ENCODE data around the gene SLC35A4.

The SLC35A4 gene, protein sequence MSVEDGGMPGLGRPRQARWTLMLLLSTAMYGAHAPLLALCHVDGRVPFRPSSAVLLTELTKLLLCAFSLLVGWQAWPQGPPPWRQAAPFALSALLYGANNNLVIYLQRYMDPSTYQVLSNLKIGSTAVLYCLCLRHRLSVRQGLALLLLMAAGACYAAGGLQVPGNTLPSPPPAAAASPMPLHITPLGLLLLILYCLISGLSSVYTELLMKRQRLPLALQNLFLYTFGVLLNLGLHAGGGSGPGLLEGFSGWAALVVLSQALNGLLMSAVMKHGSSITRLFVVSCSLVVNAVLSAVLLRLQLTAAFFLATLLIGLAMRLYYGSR

DNA sequence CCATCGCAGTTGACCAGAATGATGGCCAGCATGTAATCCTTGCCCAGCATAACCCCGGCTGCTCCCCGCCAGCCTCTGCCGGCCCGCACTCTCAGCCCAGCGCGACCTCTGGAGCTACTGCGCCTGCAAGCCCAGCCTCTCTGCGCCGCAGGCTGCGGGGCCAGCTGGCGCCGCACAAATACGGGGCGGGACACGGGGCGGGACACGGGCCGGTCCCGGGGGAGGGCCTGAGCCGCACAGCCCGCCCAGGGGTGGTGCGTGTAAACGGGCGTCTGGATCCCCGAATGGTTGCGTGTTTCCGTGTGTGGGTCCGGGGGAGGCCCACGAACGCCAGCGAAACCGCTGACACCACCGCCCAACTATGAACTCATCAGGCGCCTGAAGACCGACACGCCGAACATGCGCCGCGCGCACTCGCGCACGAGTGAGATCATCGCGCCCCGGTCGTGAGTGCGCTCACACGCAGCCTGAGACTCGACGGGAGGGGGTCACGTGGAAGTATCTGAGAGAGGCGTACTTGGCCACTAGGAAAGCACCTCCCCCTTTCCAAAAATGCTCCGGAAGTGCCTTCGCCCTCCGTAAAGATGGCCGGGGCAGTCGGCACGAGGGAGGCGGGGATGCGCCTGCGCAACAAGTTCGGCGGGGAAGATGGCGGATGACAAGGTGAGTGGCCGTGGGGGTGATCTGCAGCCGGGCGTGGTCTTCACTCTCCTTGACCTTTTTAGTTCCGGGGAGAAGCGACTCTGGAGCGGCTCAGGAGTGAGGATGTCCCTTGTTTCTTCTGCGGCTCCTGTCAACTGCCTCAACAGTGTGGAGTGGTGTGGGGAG is at the start of gene SLC35A4, which contains the start of gene APBB3:
TSS of gene SLC35A4 (plus strand) at position 633 of the 828 bp plus-strand sequence. CDS start 2,342 bp downstream, outside the sequence.
TSS of gene APBB3 (minus strand) at position 403 of the 828 bp plus-strand sequence. CDS start at position 50, 353 bp downstream.
- DNase-seq, result peak; percentile 99

DNA sequence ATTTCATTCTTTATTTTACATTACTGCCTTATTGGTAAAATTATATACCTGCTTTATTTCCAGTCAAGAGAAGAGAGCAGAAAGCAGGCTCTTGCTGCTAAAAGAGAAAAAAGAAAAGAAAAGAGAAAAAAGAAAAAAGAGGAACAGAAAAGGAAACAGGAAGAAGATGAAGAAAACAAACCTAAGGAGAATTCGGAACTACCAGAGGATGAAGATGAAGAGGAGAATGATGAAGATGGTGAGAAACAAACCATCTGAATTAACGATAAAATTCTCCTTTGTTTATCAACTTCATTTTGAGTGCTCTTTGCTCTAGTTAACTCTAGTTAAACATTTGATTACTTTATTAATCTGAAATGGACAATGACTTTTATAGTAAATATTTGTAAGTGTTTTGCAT is 40.6 kb upstream of the SLC35A4 start:
- DNase-seq, result no peak

DNA sequence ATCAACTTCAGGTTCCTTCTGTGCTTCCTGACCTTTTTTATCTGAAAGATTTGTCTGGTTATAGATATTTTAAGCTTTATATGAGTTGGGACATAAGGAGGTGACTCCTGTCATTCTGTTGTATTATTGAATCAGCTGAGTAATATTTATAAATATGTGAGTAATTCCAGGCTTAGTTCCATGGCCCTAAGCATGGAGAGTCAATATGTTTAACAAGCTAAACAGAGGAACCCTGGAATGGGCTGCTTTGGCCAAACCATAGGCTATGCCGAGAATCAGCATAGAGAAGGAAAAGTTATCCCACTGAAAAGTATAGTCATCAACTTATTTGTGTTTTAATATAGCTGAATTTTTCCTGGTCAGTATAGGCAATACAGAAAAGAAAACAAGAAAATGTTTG is 24.4 kb upstream of the SLC35A4 start:
- no peak for DNase-seq

DNA sequence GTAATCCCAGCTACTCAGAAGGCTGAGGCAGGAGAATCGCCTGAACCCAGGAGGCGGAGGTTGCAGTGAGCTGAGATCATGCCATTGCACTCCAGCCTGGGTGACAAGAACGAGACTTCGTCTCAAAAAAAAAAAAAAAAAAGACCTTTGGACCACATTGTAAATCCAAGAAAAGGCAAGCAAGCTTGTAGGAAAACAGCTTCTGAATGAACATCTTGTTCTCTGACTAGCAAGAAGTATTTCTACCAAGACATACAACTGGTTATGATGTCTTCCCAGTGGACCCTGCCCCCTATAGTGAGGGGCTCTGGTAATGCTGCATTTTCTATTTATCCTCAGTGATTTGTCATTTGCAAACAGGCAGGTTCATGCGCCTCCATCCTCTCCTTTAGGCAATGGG is 21.7 kb upstream of the SLC35A4 start:
- no peak for DNase-seq

DNA sequence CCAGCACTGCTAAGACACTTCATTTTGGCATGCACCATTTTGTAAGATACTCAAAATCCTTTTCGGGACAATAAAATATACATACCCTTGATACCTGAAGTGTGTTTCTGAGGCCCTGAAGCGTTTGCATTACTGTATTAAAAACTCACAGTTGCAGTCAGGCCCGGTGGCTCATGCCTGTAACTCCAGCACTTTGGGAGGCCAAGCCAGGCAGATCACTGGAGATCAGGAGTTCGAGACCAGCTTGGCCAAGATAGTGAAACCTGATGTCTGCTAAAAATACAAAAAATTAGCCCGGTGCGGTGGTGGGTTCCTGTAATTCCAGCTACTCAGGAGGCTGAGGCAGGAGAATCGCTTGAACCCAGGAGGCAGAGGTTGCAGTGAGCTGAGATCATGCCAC is 19.6 kb upstream of the SLC35A4 start:
- no peak for DNase-seq

DNA sequence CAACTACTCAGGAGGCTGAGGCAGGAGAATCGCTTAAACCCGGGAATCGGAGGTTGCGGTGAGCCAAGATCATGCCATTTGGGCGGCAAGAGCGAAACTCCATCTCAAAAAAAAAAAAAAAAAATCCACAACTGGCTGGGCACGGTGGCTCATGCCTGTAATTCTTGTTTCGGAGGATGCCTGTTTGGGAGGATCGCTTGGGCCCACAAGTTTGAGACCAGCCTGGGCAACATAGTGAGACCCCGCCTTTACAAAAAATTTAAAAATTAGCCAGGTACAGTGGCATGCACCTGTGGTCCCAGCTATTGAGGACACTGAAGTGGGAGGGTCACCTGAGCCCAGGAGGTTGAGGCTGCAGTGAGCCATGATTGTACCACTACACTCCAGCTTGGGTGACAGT is 19.0 kb upstream of the SLC35A4 start:
- DNase-seq, result no peak

DNA sequence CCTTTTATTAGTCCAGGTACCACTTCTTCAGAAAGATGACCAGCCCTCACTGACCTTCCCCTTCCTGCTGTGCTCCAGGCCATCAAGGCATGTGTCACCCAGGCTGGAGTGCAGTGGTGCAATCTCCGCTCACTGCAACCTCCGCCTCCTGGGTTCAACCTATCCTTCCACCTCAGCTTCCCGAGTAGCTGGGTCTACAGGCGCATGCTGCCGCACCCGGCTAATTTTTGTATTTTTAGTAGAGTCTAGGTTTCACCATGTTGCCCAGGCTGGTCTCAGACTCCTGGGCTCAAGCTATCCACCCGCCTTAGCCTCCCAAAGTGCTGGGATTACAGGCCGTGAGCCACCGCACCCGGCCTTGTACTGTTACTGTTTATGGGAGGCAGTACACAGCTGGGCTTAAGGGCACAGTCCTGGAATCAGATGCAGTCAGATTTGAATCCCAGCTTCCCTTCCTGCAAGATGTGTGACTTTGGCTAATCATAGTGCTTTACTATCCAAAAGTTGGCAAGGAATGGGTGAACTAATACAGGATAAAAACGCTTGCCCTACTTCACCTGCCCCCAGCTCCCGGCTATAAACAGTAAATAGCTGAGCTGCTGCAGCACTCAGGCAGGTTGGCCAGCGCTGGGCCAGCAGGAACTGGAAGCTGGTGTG is 17.6 kb upstream of the SLC35A4 start:
- DNase-seq, result no peak

DNA sequence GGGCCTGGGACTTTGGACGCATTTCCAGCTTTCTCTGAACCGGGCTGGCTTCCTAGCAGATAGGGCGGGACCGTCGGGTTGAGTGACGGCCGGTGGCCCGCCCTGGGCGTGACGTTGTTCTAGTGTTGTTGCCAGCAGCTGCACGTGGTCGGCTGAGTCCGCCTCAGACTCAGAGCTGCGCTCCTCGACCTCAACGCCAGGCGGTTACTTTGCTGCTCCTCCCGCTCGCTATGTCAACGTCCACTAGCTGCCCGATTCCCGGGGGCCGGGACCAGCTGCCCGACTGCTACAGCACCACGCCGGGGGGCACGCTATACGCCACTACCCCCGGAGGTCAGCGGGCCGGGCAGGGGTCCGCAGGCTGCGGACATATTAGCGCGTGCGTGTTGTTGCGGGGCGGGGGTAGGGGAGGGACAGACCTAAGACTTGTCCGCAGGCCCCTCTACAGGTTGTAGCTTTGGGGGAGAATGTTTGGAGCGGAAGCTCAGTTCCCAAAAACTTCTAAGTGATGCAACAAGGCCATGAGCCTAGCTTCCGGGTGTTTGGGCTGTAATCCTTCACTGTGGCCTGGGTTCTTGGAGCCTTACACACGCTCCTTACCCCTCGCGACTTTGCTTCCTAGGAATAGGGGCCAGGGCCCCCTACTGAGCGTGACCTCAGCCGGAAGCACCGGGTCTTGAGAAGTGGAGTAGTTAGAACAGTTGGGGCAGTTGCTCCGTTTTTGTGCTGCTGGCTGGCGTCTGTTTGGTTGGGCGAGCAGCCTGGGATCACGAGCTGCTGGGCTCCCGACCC is 16.9 kb upstream of the SLC35A4 start, which contains the start of gene EIF4EBP3:
TSS of gene EIF4EBP3 (plus strand) at position 155 of the 792 bp plus-strand sequence. CDS start at position 231, 76 bp downstream.
- DNase-seq, result peak; percentile 93

DNA sequence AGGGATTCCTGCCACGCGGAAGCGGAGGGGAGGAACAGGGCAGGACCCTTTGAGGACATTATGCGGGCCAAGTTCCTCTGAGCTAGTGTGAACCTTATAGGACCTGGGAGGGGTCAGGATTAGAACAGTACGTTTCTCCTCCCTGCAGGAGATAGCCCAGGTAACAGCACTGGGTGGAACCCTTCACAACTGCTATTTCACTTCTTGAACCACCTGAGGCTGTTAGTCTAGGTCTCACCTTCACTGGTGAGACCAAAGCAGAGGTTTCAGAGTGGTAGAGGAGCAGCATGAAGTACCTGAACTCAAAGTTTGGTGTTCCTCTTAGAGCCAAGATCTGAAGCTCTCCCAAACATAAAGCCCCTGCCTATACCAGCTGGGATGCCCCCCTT is 16.3 kb upstream of the SLC35A4 start:
- DNase-seq, result no peak

DNA sequence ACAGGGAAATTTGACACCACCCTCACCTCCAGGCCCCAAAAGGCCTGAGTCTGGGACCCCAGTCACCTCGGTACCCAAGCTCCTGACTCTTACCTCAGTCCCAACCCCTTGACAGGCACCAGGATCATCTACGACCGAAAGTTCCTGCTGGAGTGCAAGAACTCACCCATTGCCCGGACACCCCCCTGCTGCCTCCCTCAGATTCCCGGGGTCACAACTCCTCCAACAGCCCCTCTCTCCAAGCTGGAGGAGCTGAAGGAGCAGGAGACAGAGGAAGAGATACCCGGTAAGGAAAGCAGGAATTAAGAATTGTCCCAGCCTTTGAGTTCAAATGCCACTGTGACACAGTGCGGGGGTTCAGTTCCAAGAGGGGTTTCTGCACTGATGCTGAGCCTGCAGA is 15.8 kb upstream of the SLC35A4 start:
- DNase-seq, result no peak

DNA sequence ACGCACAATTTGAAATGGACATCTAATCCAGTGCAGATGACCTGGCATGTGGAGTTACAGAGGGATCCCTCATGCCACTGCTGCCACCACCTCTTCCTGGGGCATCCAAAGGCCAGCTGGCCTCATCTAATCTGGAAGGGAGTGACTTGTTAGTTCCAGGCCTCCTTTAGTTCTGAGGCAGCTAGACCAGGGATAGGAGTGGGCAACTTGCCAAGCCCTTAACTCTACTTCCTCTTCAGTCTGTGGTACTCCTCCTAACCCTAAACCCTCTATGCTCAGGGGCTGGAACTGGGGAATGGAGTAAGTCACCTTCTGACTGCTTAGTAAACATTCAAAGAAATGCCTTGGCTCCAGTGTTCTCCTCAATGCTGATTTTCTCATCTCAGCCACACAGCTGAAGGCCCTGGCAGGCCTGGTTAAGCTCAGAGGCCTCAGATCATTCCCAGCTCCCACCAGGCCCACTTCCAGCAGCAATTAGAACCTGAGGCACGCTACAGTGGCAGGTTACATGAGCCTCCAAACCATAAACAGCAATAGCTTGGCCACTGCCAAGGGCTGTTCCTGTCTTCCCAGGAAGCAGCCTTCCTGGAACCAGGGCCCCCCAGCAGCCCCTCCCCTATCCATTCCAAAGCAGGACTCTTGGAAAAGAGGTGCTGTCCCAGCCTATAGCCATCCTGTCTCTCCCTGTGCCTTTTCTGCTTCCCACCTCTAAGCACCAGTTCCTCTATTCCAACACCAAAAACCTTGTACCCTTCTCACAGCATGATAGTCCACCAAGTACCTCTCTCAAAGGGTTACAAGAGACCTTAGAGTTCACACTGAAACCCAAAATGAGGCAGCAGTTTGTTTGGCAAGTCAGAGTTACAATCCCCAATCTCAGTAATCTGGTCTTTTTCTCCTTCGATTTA is 15.1 kb upstream of the SLC35A4 start:
- peak; percentile 39 for DNase-seq

DNA sequence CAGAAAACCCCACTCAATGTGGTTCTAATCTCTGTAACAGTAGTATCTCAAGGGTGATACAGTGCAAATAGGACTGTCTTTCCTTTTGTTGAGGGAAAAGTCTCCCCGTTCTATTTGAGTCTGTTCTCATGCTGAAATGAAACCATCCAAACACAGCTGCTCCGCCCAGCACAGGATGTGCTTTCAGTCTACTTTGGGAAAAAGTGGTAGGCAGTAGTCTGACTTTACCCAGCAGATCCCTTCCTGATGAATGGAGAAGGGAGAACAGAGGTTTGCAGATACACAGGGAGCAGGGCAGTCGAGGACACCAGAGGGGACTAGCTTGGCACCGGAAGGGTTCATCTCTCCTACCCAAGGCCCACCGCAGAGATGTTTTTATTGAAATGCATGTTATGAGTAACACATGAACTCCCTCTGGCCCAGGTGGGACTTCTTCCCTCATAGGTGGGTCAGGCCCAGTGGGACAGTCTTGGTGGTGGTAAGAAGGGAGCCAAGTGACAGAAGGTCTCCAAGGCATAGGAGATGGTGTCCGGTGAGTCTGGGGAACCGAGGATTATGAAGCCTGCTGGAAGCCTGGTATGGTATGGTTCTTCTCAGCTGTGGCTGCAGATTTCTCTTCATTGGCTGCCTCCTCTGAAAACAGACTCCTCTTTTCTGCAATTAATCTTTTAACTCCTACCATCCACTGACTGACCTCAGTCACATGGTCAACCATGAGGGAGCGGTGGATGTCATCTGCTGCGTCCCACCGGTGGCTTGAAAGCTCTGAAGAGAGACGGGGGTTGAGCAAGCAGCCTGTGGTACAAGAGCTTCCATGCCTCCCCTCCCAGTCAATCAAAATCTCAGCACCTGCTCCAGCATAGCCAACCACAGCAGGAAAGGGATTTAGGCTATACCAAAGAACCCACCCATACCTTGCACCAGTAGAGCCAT is 14.2 kb upstream of the SLC35A4 start:
- DNase-seq, result no peak

DNA sequence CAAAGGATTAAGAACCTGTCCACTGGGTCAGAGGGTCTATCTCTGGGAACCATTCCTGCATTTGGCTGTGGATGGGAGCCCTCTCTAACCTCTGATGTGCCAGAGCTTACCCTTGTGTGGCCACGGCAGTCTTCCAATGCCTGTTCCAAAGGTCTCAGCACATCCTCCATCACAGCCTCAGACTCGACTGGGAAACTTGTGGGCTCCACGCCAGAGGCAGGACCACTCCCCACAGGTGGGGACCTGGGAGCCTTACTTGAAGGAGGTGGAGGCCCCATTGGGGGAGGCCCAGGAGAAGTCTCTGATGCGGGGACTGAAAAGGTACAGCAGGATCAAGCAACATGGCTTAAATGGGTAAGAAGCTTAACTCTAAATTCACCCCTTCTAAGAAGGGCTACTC is 12.8 kb upstream of the SLC35A4 start:
- no peak for DNase-seq

DNA sequence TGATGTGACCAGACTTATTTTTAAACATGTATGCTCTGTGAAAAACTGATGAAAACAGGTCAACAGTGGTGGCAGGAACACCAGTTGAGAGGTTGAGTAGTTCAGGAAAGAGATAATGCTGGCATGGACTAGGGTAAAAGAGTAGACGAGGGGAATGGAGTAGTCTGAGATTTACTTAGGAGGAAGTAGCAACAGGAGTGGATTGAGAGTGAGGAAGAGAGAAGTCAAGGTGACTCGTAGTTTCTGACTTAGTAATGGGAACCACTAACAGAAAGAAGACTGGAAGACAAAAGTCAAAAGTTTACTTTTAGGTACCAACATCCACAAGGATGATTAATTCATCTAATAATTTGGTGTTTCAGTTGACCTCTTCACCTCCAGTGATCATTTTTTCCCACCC is 11.0 kb upstream of the SLC35A4 start:
- no peak for DNase-seq

DNA sequence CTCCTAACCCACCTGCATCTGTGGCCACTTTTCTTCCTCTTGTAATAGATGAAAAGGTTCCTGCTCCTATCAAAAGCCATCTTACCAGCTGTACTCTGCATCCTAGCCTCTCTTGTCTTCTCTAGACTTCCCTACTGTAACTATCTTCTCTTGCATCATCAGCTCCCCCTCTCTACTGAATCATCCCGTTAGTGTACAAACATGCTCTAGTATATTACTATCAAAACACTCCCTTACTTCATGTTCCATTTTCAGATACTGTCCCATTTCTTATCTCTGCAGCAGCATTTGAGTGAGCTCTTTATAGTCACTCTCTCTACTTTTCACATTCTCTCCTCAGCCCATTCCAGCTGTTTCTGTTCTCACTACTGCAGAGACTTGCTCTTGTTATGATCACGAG is 10.2 kb upstream of the SLC35A4 start:
- DNase-seq, result peak; percentile 68

DNA sequence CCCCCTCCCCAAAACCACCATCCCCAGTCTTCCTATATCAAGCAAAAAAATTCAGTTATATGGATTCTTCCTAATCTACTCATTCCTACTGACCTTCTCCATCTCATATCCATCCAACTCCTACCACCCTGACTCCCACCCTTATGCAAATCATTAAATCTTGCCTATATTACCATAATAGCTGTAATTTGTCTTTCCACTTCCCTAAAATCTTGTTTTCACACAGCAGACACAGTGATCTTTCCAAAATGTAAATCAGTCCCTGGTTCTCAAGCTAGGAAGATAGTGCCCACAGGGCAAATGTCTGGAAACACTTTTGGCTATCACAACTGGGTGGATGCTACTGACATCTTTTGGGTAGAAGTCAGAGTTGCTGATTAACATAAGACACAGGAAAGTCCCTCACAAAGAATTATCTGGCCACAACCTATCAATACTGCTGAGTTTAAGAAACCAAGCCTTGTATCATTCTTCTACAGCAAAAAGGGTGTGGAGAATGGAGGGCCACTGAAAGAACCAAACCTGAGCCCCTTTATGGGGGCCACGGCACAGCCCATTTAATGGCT is 8.8 kb upstream of the SLC35A4 start:
- DNase-seq, result no peak

DNA sequence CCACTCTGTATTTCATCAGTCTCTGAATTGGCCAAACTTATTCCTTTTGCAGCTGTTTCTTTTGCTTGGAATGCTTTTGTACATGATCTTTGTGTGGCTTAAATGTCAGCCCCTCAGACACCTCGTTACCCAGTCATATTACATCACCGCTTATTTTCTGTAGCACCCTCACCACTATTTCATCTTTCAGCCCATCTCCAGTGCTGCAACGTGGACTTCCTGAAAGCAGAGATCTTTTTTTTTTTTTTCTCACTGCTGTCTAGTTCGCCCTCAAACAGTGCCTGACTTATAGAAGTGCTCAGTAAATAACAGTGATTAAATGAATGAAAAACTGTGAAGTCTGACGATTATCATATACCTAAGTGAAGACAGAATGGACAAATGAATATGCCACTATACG is 8.2 kb upstream of the SLC35A4 start:
- DNase-seq, result no peak

DNA sequence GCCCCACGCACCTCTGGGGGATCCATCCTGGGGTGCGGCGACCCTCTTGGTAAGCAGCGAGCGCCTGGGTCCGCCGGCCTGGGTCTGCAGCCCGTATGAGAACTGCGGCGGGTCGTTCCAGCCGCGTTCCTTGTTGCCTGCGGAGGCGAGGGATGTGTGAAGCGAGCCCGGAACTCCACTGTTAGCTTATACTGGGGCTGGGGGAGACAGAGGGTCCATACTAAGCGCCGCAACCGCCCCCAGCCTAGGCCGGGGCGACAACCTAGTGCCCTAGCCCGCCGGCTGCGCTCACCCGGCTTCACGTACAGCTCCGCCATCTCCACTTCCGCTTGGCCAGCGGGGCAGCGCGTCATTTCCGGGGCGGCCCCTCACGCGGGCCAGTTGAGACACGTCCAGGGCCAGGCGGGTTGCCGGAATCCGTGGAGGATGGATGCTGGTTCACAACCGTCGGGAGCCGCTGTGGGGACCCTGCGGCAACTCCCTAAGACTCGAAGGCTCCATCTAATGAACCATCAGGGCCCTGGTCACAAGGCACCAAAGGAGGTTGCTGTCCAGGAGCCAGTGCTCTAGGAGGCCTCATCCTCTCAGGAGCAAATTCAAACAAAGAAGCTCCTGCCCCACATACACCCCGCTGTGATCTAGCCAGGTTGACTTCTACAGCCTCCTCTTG is 7.4 kb upstream of the SLC35A4 start, which contains the start of gene SRA1:
TSS of gene SRA1 (minus strand) at position 338 of the 670 bp plus-strand sequence. CDS start at position 317, 21 bp downstream.
- peak; percentile 90 for DNase-seq

DNA sequence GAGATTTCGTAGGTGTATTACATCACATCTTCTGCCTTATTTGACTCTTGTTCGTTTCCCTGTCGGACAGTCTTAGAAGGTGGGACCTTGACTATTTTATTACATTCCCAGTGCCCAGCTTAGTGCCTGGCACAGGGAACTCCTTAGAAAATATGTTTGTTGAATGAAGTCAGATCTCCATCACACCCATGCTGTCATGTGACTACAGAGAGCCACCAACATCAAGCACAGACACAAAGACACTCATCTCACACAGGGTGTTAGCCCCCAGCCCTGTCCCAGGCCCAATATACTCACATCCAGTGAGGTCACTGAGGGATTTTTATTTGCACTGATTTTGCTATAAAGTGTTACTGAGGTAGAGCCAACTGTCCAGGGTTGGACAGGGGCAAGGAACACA is 6.7 kb upstream of the SLC35A4 start:
- no peak for DNase-seq
